ENCODE measurements around the gene ALDH1A3.

ALDH1A3 gene

DNA sequence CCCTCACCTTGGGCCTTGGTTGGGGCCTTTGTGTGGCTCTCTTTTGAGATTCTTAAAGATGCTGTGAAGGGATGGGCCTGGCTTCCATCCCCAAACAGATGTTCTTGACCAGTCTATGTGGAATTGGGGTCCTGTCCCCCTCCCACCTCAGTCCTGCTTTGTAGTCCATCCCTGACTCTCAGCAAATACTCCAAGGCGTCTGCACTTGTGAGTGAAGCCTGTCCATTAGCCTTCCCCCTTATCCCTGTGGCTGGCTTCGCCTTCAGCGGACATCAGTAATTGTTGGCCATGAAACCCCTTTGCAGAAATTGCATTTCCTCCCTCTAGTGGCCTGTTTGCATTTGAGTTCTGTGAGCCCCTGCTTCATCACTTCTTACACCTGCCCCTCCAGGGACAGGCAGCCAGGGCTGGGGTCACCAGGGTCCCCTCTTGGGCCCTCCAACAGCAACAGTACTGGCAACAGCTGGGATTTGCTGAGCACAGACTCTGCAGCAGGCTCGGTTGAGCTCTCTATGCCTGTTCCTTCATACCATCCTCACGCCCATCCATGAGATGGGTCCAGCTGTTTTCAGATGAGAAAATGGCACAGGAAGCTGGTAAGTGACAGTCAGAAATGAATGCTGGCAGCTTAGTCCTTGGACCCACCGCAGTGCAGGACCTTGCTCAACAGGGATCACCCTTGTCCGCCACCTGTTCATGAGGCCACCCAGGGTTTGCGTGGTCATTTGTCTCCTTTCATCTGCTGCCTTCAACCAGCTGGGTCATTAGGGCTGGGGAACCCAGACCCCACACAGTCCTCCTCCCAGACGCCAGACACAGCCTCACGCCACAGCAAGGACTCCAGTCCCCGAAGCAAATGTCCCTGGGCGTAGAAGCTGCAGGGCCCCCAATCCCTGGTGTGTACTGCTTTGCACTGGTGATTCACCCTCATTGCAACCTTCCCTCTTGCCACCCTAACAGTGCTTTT, 30.6 kb downstream of the ALDH1A3 start:
- TF ChIP-seq CTCF (IDR thresholded peaks at IDR 0.05; ENCODE audit: low read depth, low read length): peak; percentile 12
- no peak for TF ChIP-seq MAX (IDR thresholded peaks at IDR 0.05; ENCODE audit: low read depth, low read length)
- H3K4me3 ChIP-seq (ENCODE audit: low read depth, low read length): no peak overlapping the region
- no peak for DNase-seq (ENCODE audit: low read depth)

DNA sequence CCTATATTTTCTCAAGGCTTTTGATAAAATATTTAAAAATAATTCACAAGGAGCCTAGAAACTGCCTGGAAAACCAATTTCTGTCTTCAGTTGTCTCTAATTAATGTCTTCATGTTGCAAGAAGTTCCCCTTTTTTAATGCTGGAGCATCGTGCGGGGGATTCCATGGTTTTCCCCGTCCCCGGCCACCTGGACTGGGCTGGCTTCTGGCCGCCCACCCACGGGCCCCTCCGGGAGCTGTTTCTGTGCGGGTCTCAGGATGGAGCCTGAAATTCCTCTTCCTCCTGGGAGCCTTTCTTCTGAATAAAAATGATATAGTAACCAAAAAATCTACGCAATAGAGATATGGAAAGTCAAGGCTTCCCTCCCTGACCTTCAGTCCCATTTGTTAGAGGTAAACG, 31.5 kb downstream of the ALDH1A3 start:
- no peak for TF ChIP-seq MYC (IDR thresholded peaks at IDR 0.05; ENCODE audit: low read depth, low read length)
- TF ChIP-seq POLR2A (IDR thresholded peaks at IDR 0.05; ENCODE audit: extremely low read depth, insufficient read length): no peak
- no peak for TF ChIP-seq CTCF (IDR thresholded peaks at IDR 0.05; ENCODE audit: low read depth, low read length)
- TF ChIP-seq MAX (IDR thresholded peaks at IDR 0.05; ENCODE audit: low read depth, low read length): no peak
- H3K4me3 ChIP-seq (ENCODE audit: low read depth, low read length): no peak overlapping the region
- DNase-seq (ENCODE audit: low read depth): no peak

- TF ChIP-seq MYC (IDR thresholded peaks at IDR 0.05; ENCODE audit: low read depth, low read length) (no peak), CTCF (IDR thresholded peaks at IDR 0.05; ENCODE audit: low read depth, low read length) (no peak), MAX (IDR thresholded peaks at IDR 0.05; ENCODE audit: low read depth, low read length) (no peak), POLR2A (IDR thresholded peaks at IDR 0.05; ENCODE audit: extremely low read depth, insufficient read length) (no peak)
- DNase-seq (ENCODE audit: low read depth): no peak
- no peak overlapping the region for H3K4me3 ChIP-seq (ENCODE audit: low read depth, low read length)
Measured at GRCh38 chr15:100913961-100914360, 34.3 kb downstream of the ALDH1A3 start.

- H3K4me3 ChIP-seq (ENCODE audit: low read depth, low read length): no peak overlapping the region
- TF ChIP-seq MYC (IDR thresholded peaks at IDR 0.05; ENCODE audit: low read depth, low read length) (no peak), CTCF (IDR thresholded peaks at IDR 0.05; ENCODE audit: low read depth, low read length) (peak; percentile 15), POLR2A (IDR thresholded peaks at IDR 0.05; ENCODE audit: extremely low read depth, insufficient read length) (no peak)
- peak; percentile 32 for DNase-seq (ENCODE audit: low read depth)
Measured at GRCh38 chr15:100914876-100915275, 35.2 kb downstream of the ALDH1A3 start.

DNA sequence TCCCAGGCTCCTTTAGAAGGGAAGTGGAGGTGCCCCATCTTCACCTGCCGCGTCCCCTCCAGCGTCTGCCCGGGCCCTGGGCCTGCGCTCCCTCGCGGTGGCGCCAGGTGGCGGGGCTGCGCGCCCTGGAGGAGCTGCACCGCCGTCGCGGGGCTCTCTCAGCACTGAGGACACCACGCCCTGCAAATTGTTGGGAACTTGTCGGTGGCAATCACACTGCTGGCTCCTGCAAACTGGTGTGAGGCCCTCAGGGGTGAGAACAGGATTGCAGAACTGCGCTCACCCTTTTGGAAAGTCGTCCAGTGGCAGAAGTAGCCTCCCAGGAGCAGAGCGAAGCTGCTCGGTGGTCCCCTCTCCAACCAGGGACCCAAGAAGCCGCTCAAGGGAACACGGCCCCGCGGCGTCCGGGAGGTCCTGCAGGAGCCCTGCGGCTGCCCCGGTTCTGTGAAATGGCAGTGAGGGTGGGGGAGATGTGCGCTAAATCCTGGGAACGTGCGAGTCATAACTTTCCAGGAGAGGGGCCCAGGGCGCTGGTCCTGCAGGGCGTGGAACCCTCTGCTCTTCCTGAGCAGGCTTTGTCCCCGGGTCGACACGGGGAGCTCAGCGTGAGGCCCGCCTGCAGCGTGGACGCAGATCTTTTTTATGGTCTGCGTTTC, 38.5 kb downstream of the ALDH1A3 start:
- TF ChIP-seq MYC (IDR thresholded peaks at IDR 0.05; ENCODE audit: low read depth, low read length) (peak; percentile 74; the same call in 1 of the 2 replicates), MAX (IDR thresholded peaks at IDR 0.05; ENCODE audit: low read depth, low read length) (peak; percentile 74), POLR2A (IDR thresholded peaks at IDR 0.05; ENCODE audit: extremely low read depth, insufficient read length) (peak; percentile 58), CTCF (IDR thresholded peaks at IDR 0.05; ENCODE audit: low read depth, low read length) (peak; percentile 93)
- peak overlapping the region; percentile 79 for H3K4me3 ChIP-seq (ENCODE audit: low read depth, low read length)
- DNase-seq (ENCODE audit: low read depth): peak; percentile 94
